Keratinocyte (primary cell): Measurements from ENCODE around the gene ROPN1B. TPM values are rescaled to one million over a fixed set of nuclear protein-coding genes. Genes with fewer than 3 reads are reported as not detected.

Experiments
- DNase-seq: peaks from one replicate; pipeline ENCODE4 v3.0.0-alpha.2; 2011; ENCODE audit warnings: low read depth, missing footprints, low spot score
- FAIRE-seq: peaks from 2 replicates; lab custom pipeline; 2011; peaks lifted over from hg19 to GRCh38; lab: Jason Lieb, UNC
- H2AFZ ChIP-seq: 2 replicates; pipeline ENCODE4 v1.6.0; 2012; ENCODE audit warnings: low read length, control low read depth, inconsistent platforms; ENCODE audit not compliant: control insufficient read depth
- H3K27ac ChIP-seq: 2 replicates; pipeline ENCODE4 v1.5.1; 2011; ENCODE audit warnings: low read length; ENCODE audit not compliant: control insufficient read depth, insufficient read depth
- H3K27me3 ChIP-seq: 3 replicates; pipeline ENCODE4 v1.6.0; 2011; ENCODE audit warnings: low read length; ENCODE audit not compliant: control insufficient read depth, insufficient read depth; ENCODE audit errors: extremely low read depth
- H3K36me3 ChIP-seq, 2 experiments: 2 replicates in 1 of 2; 3 replicates in 1 of 2; pipeline ENCODE4 v1.5.1; 2011; ENCODE audit warnings: low read length in 2 of 2, mild to moderate bottlenecking in 1 of 2; ENCODE audit not compliant: control insufficient read depth in 2 of 2, insufficient read depth in 2 of 2; ENCODE audit errors: extremely low read depth in 1 of 2
- H3K4me1 ChIP-seq: 3 replicates; pipeline ENCODE4 v1.5.1; 2011; ENCODE audit warnings: low read length; ENCODE audit not compliant: control insufficient read depth, insufficient read depth; ENCODE audit errors: extremely low read depth
- H3K4me2 ChIP-seq: 3 replicates; pipeline ENCODE4 v1.6.0; 2011; ENCODE audit warnings: low read depth, low read length; ENCODE audit not compliant: control insufficient read depth, insufficient read depth; ENCODE audit errors: extremely low read depth
- H3K4me3 ChIP-seq, 3 experiments: fragments of 200-600 bp in 1 of 3; sonication (generic) in 1 of 3; 2 replicates in 2 of 3; 3 replicates in 1 of 3; pipeline ENCODE4 v1.5.1; 2011 to 2016; ENCODE audit warnings: low read length in 3 of 3, mild to moderate bottlenecking in 3 of 3, control low read depth in 2 of 3, inconsistent platforms in 1 of 3, low read depth in 1 of 3, mixed read lengths in 1 of 3, mixed run types in 1 of 3, moderate library complexity in 1 of 3; ENCODE audit not compliant: control insufficient read depth in 2 of 3, insufficient read depth in 2 of 3; ENCODE audit errors: extremely low read depth in 1 of 3
- H3K79me2 ChIP-seq: 2 replicates; pipeline ENCODE4 v1.6.0; 2012; ENCODE audit warnings: low read length; ENCODE audit not compliant: control insufficient read depth, insufficient read depth
- H3K9ac ChIP-seq: 3 replicates; pipeline ENCODE4 v1.6.0; 2011; ENCODE audit warnings: low read length; ENCODE audit not compliant: control insufficient read depth, insufficient read depth; ENCODE audit errors: extremely low read depth
- H3K9me1 ChIP-seq: 3 replicates; pipeline ENCODE4 v1.6.0; 2011; ENCODE audit warnings: low read length; ENCODE audit not compliant: control insufficient read depth, insufficient read depth; ENCODE audit errors: extremely low read depth
- H3K9me3 ChIP-seq: 2 replicates; pipeline ENCODE4 v1.5.1; 2012; ENCODE audit warnings: low read depth, low read length; ENCODE audit not compliant: control insufficient read depth
- H4K20me1 ChIP-seq: 3 replicates; pipeline ENCODE4 v1.6.0; 2011; ENCODE audit warnings: low read length; ENCODE audit not compliant: control insufficient read depth, insufficient read depth; ENCODE audit errors: extremely low read depth
- EZH2 ChIP-seq: IDR thresholded peaks from one replicate; pipeline ENCODE4 v1.6.1; 2012; ENCODE audit warnings: inconsistent platforms, mild to moderate bottlenecking, low read length, moderate library complexity
- dilution Hi-C: fragments of 300-500 bp; cut with MboI; formaldehyde crosslinking; loops from one replicate; pipeline ENCODE4 v1.7.0; 2020; ENCODE audit warnings: low sequenced_read_pairs; ENCODE audit not compliant: extremely low pct_ligation_motif_present
- polyA plus RNA-seq, 5 experiments: library from polyadenylated mRNA; depleted of rRNA in 3 of 5; stranded (reverse) in 3 of 5; stranded (forward) in 1 of 5; unstranded in 1 of 5; fragments of >200 nt; gene quantifications; 1 replicate in 1 of 5; 2 replicates in 3 of 5; 3 replicates in 1 of 5; pipeline versions ENCODE4 v1.2.1 to v1.2.3, GENCODE V29; 2011 to 2012; ENCODE audit warnings: missing spikeins in 2 of 5, low read depth in 1 of 5, low replicate concordance in 1 of 5
- TF ChIP-seq, protein P1 (sequence below), 3 experiments: IDR thresholded peaks in 1 of 3; conservative IDR thresholded peaks in 1 of 3; optimal IDR thresholded peaks in 1 of 3; 2 replicates in 2 of 3; 3 replicates in 1 of 3; pipeline versions ENCODE3 to v1.5.1; 2011; ENCODE audit warnings: low read length in 3 of 3, mild to moderate bottlenecking in 3 of 3, moderate library complexity in 2 of 3, control low read depth in 1 of 3, inconsistent platforms in 1 of 3; ENCODE audit not compliant: insufficient read depth in 2 of 3; ENCODE audit errors: extremely low read depth in 1 of 3

ROPN1B gene
- polyA plus RNA-seq, 1 donor (not counting 4 experiments of a cell fraction or from before 2014, with no cell fraction given): 0.14 TPM

- Histone ChIP-seq H3K4me2 (no peak overlapping the region), H3K4me1 (peaks cover 3% of the 10 kb centered on the region), H2AFZ (no peak overlapping the region), H3K27me3 (no peaks in the 10 kb centered on the region), H4K20me1 (no peaks in the 10 kb centered on the region), H3K9ac (no peak overlapping the region), H3K36me3 (peaks cover 2 to 5% of the 10 kb centered on the region in 2 experiments), H3K9me3 (no peaks in the 10 kb centered on the region), H3K27ac (no peak overlapping the region), H3K79me2 (no peaks in the 10 kb centered on the region), H3K9me1 (no peaks in the 10 kb centered on the region), H3K4me3 (no peak overlapping the region)
- dilution Hi-C loops: no loop called here
- FAIRE-seq (no peak), DNase-seq (no peak)
- no peak for TF ChIP-seq EZH2
- TF ChIP-seq, protein P1, sequence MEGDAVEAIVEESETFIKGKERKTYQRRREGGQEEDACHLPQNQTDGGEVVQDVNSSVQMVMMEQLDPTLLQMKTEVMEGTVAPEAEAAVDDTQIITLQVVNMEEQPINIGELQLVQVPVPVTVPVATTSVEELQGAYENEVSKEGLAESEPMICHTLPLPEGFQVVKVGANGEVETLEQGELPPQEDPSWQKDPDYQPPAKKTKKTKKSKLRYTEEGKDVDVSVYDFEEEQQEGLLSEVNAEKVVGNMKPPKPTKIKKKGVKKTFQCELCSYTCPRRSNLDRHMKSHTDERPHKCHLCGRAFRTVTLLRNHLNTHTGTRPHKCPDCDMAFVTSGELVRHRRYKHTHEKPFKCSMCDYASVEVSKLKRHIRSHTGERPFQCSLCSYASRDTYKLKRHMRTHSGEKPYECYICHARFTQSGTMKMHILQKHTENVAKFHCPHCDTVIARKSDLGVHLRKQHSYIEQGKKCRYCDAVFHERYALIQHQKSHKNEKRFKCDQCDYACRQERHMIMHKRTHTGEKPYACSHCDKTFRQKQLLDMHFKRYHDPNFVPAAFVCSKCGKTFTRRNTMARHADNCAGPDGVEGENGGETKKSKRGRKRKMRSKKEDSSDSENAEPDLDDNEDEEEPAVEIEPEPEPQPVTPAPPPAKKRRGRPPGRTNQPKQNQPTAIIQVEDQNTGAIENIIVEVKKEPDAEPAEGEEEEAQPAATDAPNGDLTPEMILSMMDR (optimal IDR thresholded peaks at IDR 0.05 in 1 of 3, IDR thresholded peaks at IDR 0.05 in 1 of 3, conservative IDR thresholded peaks at IDR 0.05 in 1 of 3; ENCODE audit: extremely low read depth in 1 of 3, insufficient read depth in 2 of 3, low read length in 3 of 3): no peak
These were observed 47.6 kb downstream of the ROPN1B start for GRCh38 chr3:126016616-126017015.

DNA sequence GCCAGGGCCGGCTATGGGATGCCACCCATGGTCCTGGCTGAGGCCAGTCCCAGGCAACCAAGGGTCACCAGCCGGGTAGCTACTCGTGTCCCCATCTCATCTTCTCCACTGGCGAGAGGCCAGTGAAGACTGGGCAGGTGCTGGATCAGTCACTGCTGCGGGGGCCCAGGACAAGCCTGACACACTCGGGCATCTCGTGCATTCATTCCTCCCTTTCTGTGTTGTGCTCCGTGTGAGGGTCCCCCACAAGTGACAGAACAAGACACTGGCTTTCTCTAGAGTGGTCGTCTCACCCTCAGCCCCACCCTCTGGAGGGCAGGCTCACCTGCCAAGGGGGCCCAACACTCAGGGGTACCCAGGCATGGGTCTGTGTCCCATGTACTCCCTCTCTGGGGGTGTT is 48.4 kb downstream of the ROPN1B start:
- H3K27ac ChIP-seq: no peak overlapping the region
- no peaks in the 10 kb centered on the region for H3K79me2 ChIP-seq
- H3K36me3 ChIP-seq: peaks cover 2 to 3% of the 10 kb centered on the region in 2 experiments
- H3K4me1 ChIP-seq: peaks cover 3% of the 10 kb centered on the region
- H3K4me2 ChIP-seq: no peak overlapping the region
- no peak overlapping the region for H2AFZ ChIP-seq
- dilution Hi-C loops: no loop called here
- no peaks in the 10 kb centered on the region for H3K9me3 ChIP-seq
- H4K20me1 ChIP-seq: no peaks in the 10 kb centered on the region
- H3K9ac ChIP-seq: no peak overlapping the region
- no peak overlapping the region for H3K4me3 ChIP-seq
- DNase-seq: no peak
- no peaks in the 10 kb centered on the region for H3K27me3 ChIP-seq
- no peak for TF ChIP-seq EZH2
- TF ChIP-seq, protein P1 (optimal IDR thresholded peaks at IDR 0.05 in 1 of 3, IDR thresholded peaks at IDR 0.05 in 1 of 3, conservative IDR thresholded peaks at IDR 0.05 in 1 of 3; ENCODE audit: extremely low read depth in 1 of 3, insufficient read depth in 2 of 3, low read length in 3 of 3): no peak
- H3K9me1 ChIP-seq: no peaks in the 10 kb centered on the region
- FAIRE-seq: no peak
